NCI-H146 treated with DMSO at 0.1 percent for 48 hours (cell line): ENCODE measurements around the gene SLC6A6.
"Not testable (repeated sequence)": the region's sequence is repeated elsewhere in the genome, so short reads cannot be mapped to it uniquely, and the experiment has no call there.

ENCODE experiments used
- DNase-seq: peaks from one replicate; lab custom pipeline; 2025; ENCODE audit not compliant: unreplicated experiment; lab: John Stamatoyannopoulos, UW

SLC6A6 gene

GRCh38 chr3:14505001-14505802 is 102.8 kb downstream of the SLC6A6 start:
- DNase-seq = no peak

DNA sequence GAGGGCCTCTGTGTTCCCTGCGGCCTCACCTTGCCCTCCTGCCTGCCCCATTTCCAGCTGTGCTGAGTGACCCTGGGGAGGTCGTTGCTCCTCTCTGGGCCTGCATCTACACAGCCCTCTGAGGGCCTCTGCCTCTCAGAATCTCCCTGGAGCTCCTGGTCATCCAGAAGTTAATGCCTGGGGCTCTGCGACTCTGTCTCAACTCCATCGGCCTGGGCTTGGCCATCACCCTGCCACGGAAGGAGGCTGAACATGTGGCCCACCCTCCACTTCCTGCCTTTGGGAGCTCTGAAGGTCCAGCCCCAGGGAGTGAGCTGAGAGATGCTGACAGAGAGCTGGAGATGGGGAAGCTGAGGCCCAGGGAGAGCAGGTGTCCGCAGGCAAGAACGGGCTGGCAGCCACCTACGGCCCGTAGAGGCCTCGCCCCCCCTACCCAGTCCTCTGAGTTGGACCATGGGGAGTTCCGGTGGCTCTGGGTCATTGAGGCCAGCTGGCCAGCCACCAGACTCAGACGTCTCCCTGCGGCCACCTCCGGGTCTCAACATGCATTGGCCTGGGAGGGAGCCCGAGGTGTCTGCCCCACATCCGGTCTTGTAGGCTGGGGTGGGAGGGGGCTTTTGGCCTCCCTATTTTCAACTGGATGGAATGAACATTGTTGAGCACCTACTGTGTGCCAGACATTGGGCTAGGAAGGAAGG is 103.5 kb downstream of the SLC6A6 start:
- DNase-seq = no peak

GRCh38 chr3:14506626-14507304 is 104.4 kb downstream of the SLC6A6 start:
- no peak for DNase-seq

GRCh38 chr3:14507305-14507741 is 104.9 kb downstream of the SLC6A6 start:
- no peak for DNase-seq

- no peak for DNase-seq
Observed at GRCh38 chr3:14507757-14508504, 105.5 kb downstream of the SLC6A6 start.

GRCh38 chr3:14508505-14508819 is 106.1 kb downstream of the SLC6A6 start:
- no peak for DNase-seq

DNA sequence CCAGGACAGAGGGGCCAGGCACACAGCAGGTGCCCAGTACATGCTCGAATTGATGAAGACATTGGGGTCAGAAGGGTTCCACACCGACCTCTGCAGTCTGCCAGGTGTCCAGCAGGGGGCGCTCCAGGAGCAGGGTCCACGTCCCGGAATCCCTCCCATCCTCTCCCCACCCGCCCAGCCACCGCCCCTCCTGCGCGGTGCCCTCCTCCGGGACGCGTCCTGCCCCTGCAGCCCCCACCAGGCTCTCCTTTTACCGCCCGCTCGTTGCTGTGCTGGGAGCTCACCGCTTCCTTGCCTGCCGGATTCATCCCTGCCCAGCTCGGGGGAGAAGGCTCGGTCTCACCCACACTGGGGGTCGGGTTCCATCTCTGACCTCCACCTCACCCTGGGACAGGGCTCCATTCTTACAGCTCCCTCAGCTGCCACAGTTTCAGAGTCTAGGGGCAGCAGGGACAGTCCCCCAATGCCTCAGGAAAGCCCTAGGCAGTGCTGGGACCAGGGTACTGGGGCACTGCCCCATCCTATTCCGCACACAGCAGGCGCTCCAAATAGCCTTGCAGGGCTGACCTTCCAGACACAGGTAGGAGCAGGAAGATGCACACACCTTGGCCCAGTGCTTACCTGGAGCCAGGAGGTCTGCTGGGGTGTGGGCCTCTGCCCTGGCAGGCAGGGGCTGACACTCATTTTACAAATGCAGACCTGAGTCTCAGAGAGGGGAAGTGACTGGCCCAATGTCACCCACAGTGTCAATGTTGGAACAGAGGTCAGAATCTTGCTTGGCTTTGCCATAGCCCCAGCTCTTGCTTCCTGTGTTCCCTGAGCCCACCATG is 106.8 kb downstream of the SLC6A6 start:
- DNase-seq = no peak

DNA sequence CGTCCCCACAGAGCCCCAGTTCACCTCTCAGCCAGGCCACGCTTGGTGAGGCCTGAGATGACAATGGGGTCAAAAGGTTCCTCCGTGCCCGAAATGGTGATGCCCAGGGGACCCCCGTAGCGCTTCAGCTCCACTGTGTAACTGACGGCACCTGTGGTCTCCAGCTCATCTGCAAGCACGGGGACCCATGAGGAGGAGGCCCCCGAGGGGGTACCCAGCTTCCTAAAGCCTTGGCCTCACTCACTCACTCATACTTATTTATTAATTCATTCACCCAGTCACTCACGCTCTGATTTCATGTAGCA is 107.3 kb downstream of the SLC6A6 start:
- no peak for DNase-seq

DNA sequence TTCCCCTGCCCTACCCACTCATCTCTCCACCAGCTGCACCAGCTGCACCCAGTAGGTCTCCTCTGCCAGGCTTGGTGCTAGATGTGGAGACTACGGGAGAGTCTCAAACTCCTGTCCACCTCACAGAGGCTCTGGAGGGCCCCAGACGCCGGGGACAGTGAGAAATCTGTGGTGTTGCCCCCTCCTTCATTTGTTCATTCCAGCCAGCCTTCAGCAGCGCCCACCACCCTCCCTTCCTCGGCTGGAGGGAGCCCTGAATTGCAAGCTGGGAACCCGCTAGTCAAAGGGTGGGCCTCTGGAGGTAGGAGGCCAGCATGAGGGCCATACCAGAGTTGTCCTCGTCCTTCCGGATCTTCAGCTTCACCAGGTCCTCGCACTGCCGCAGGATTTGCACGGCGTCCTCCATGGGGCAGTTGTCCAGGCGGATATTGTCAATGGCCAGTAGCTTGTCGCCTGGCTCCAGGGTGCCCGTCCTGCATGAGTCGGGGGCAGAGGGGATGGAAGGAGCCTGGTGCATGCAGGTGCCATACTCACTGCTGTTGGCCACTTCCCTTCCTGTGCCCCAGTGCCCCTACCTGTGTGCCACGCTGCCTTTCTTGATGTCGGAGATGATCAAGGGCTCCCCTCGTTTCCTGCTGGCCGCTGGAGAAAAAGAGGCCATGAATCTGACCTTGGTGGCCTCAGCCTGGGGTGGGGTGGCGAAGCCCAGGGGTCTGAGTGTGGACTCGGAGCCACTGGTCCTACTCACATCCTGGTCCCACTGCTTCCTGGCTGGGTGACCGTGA is 108.6 kb downstream of the SLC6A6 start:
- DNase-seq = no peak

GRCh38 chr3:14511623-14512280 is 109.3 kb downstream of the SLC6A6 start:
- DNase-seq = no peak

- no peak for DNase-seq
Observed at GRCh38 chr3:14512281-14512941, 110.0 kb downstream of the SLC6A6 start.

GRCh38 chr3:14512942-14513327 is 110.5 kb downstream of the SLC6A6 start:
- DNase-seq = no peak

- DNase-seq = no peak
Observed at GRCh38 chr3:14513566-14514322, 111.3 kb downstream of the SLC6A6 start.

- DNase-seq = no peak
Observed at GRCh38 chr3:14514323-14514720, 111.9 kb downstream of the SLC6A6 start.

GRCh38 chr3:14515526-14515925 is 113.1 kb downstream of the SLC6A6 start:
- DNase-seq = not testable (repeated sequence)

DNA sequence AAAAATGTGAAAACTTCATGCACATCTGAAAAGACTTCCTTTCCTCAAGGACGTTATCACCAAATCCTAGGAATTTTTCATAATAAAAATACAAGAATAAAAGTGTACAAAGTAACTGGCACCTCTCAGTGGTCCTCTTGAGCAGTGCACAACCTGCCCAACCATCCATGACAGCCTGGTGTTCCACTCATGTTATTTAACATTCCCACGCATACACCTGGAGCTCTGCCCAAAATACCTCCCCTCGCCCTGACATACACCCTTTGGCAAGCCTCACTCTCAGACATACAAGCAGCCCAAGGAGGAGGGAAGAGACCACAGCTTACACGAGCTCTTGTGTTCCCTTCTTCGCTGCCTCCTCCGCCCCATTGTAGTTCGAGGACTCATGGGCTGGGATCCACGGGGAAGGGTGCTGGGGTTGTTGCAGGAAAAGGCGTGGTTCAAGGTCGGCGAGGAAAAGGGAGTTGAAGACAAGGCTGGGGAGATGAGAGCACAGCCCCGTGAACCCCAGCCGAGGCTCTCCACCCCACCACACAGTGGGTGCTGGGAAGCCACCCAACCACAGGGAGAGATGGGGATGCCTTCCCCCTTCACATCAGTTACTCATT is 114.4 kb downstream of the SLC6A6 start:
- DNase-seq = no peak

DNA sequence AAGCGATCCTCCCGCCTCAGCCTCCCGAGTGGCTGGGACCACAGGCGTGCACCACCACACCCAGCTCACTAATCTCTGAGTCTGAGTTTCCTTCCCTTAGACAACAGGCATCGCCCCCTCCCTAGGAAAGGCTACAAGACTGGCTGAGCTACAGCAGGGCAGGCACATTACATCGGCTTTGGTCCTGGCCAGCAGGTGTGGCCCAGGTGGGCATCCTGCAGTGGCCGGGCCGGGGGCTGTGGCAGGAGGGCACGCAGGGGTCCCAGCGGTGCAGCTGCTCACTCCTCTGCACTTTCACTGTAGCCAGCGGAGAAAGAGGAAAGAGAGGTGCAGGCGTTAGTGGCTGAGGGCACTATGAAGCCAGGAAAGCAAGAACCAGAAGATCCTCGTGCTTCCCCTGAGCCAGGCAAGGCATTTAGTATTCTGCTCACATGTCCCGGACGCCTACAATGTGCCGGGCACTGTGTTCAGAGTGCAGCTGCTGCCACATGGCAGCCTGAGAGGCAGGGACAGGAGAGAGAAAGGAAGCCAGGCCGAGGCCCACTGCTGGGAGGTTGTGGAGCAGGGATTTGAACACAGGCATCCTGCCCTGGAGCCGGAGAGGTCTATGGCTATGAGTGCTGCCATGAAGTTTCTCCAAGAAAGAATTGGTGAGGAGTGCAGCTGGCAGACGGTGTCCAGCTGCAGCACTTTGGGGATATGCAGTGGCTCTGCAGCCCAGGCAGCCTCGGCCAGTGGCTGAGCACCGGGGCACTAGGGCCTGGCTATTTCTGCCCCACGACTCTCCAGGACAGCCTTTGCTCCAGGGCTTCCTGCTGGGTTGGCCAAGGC is 115.4 kb downstream of the SLC6A6 start:
- DNase-seq = no peak
